HG03442 (cell line): ENCODE data around the gene CDK18.

Experiments
- ATAC-seq: cut with Tn5 transposase; IDR thresholded peaks from one replicate; pipeline ENCODE4 v1.9.1; 2021; ENCODE audit warnings: mild to moderate bottlenecking, moderate library complexity; ENCODE audit not compliant: unreplicated experiment

CDK18 gene

DNA sequence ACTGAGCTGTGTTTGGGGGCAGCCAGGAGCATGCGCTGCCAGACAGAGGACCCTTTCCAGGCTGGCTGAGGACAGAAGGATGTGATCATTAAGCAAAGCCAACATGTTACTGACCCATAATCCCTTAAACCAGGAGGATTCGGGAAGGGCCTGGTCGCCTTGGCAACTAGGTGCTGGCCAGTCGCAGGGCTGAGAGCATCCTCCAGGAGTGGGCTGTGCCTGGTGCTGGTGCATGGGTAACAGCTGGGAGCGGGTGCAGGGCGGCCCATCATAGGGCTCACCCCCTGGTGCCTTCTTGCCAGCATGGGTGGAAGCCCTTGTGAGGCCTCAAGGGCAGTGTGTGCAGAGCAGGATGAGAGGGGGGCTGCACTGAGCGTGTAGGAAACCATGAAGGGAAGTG, 17.2 kb downstream of the CDK18 start:
- ATAC-seq: no peak

DNA sequence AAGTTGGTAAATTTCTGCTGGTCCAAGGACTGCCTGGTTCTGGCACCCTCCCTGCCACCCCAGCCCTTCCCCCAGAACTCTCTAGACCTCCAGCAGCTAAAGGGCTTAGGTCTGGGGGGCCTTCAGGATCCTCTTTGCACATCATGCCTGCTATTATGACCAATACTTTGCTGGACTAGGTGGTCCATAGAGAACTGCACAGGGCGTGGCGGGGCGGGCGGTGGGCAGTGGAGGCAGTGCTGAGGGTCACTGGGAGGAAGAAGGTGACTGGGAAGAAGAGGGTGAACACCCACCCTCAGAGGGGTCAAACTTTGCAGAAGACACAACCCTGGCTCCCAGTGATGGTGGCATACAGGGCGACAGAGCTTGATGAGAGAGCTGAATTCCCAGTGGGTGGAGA, 18.2 kb downstream of the CDK18 start:
- no peak for ATAC-seq

DNA sequence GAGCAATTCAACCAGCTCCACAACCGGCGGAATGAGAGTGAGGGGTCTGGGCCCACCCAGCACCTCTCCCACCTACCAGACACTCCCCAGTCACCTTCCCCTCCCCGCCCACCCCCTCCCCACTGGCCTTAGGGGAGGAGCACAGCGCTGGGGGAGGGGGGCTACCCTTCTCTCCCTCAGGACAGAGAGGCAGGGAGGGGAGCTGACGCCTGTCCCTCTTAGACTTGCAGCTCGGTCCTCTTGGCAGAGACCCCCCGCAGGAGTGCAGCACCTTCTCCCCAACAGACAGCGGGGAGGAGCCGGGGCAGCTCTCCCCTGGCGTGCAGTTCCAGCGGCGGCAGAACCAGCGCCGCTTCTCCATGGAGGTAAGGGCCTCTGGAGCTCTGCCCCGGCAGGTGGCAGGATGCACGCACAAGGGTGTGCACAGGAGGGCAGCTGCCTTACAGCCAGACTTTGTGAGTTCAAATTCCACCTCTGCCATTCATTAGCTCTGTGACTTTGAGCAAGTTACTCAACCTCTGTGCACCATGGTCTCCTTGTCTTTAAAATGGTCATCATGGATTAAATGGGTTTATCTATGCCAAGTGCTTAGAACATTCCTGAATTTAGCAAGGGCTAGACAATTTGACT, 18.9 kb downstream of the CDK18 start:
- no peak for ATAC-seq

DNA sequence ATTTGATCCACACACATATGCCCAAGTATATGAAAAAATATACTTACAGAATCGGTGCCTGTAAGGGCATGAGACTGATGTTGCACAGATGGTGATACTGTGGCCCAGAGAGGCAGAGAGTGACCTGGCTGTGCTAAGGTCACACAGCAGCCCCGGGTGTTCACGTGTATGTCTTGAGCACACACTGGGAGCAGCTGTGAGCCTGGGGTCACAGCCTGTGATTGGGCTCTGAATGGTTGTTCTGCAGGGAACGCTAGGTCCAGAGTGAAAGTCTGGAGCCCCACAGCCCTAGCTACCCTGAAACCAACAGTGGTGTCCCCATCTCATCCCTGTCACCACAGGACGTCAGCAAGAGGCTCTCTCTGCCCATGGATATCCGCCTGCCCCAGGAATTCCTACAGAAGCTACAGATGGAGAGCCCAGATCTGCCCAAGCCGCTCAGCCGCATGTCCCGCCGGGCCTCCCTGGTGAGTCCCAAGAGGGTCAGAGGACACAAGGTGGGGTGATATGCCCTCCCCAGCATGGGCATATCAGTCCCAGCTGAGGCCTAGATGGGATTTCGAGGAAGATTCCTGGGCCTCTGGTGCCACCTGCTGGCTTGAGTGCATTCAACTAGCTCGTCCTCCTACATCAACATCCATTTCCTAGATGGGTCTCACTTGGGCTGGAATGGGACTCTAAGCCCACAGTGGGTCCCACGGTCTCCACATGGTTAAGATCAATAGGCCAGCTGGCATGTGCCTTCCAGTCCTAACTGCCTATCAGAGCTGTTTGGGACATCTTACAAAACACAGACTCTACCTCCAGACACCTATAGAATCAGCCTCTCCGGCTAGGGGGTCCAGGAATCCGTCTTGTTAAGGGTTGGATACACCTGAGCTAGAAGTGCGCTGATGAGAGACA, 19.7 kb downstream of the CDK18 start:
- ATAC-seq: no peak

- ATAC-seq: no peak
These were observed 20.3 kb downstream of the CDK18 start for GRCh38 chr1:205524794-205525101.

DNA sequence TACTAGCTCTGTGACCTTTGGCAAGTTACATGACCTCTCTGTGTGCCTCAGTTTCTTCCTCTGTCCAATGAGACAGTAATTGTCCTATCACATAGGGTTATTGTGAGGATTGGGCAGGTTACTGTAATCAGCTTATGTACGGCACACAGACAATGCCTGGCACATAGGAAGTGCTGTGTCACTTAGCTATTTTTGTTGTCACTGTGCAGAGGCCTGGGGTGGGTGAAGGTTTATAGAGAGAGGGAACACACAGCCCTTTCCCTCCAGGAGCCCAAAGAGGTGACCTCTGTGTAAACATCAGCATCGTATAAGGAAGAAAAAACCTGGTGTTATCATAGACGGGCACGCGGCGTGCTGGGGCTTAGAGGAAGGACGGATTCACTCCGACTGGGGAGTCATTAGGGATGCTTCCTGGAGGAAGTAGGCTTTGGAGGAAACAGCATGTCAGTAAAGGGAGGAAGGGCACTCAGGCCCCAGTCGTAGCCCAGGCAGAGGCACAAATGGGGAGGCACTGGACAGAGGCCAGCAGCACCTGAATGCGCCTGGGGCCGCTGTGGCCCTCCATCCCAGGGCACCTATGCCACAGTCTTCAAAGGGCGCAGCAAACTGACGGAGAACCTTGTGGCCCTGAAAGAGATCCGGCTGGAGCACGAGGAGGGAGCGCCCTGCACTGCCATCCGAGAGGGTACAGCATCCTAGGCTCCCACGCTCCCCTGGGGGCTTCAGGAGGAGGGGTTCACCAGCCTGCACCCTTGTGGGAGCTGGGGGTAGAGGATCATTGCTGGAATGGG, 21.2 kb downstream of the CDK18 start:
- no peak for ATAC-seq

DNA sequence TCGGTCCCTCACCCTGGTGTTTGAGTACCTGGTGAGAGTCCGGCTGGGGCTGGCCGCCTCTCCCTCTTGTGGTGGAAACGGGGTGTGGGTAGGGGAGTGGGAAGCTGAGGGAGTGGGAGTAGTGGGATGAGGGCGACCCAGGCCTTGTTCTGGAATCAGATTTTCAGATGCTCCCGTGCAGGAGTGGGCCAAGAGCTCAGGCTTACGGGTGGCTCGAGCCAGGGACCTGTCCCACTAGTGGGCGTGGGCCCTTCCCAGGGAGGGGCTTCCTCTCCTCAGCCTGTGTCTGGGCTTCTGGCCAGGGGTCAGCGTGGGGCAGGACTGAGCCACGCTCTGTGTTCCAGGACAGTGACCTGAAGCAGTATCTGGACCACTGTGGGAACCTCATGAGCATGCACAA, 22.0 kb downstream of the CDK18 start:
- ATAC-seq: no peak

DNA sequence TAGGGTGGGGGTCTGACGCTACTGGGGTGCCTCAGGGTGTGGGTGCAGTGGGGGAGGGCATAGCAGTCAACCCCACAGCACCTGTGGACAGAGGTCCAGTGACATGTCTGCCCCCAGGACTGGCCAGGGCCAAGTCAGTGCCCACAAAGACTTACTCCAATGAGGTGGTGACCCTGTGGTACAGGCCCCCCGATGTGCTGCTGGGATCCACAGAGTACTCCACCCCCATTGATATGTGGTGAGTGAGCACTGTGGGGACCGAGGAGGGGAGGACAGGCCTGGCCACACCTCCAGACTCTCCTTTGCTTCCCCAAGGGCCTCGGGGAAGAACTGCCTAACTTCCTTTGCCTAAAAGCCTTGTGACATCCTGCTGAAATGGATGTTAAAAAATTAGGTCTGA, 23.5 kb downstream of the CDK18 start:
- ATAC-seq: no peak

DNA sequence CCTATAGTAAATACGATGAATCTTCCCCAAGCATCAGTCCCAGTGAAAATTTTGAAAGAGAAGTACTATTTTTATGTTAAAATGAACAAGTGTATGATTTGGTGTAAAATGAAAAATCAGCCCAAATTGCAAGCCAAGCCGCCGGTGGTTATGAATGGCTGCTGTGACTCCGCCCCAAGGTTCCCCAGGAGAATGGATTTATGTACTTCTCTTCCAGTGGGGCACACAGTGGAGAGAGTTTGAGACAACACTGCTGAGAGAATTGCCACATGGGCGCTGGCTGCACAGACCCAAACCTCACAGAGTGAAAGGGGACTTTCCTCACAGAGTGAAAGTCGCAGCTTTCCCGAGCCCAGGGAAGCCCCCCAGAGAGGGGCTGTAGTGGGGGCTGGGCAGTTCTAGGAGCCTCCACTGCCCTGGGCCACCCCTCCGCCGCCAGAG, 24.0 kb downstream of the CDK18 start:
- ATAC-seq: peak; percentile 10

DNA sequence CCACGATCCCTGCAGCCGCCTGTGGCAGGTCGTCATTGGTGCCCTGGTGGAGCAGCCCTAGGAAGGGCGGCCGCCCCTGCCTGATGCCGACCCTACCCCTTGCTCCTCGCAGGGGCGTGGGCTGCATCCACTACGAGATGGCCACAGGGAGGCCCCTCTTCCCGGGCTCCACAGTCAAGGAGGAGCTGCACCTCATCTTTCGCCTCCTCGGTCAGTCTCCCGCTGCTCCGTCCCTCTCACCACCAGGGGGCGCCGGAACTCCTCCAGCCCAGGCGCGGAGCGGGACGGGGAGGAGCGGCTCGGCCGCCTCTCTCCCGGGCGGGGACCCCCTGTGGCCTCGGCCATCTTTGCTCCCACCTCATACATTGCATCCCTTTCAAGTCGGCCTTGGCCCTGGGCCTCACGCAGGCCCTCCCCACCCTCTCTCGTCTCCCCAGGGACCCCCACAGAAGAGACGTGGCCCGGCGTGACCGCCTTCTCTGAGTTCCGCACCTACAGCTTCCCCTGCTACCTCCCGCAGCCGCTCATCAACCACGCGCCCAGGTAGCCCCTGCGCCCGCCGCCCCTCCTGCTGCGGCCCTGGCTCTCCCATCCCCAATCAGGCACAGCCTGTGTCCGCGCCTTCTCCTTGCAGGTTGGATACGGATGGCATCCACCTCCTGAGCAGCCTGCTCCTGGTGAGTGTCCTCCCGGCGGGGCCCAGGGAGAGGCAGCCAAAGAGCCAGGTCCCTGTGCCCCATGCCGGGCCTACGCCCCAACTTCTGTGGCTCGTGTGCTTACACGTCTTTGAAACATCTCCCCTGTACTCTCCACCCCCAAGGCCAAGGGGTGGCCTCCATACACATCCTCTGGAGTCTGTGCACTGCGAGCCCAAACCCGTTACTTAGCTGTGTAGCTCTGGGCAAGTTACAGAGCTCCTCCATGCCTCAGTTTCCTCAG, 24.7 kb downstream of the CDK18 start:
- peak; percentile 64 for ATAC-seq

- ATAC-seq: no peak
These were observed 25.6 kb downstream of the CDK18 start for GRCh38 chr1:205530116-205530515.

DNA sequence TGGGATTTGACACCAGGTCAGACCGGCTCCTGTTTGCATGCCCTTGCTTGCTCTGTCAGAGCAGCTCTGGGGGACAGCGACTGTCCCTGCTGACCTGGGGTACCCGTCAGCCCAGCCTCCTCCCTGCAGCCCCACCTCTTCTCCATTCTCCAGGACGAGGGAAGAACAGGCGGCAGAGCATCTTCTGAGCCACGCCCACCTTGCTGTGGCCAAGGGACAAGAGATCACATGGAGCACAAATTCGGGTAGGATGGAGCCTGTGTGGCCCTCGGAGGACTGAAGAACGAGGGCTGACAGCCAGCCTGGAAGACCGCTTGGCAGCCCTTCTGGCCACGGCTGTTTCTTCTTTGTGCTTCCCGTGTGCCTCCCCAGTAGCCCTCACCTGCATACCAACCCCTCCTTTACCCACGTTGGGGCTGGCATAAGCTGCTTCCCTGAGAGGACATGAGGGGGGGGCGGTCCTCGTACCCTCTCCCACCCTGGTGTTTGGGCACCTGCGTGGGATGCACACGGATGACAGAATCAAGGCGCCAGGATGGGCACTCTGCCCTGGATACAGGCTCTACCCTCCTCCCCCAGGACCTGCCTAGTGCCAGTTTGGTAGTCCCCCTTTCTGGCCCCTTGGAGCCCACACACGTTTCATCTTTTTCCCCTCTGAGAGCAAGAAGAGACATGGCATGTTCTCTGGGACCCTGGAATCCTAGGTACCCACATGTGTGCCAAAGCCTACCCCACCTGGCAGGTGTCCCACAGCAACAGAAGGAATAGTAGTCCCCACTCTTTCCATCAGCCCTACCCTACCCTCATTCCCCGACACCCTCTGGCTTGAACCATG, 26.9 kb downstream of the CDK18 start:
- ATAC-seq: no peak

- no peak for ATAC-seq
These were observed 27.8 kb downstream of the CDK18 start for GRCh38 chr1:205532026-205532898.

DNA sequence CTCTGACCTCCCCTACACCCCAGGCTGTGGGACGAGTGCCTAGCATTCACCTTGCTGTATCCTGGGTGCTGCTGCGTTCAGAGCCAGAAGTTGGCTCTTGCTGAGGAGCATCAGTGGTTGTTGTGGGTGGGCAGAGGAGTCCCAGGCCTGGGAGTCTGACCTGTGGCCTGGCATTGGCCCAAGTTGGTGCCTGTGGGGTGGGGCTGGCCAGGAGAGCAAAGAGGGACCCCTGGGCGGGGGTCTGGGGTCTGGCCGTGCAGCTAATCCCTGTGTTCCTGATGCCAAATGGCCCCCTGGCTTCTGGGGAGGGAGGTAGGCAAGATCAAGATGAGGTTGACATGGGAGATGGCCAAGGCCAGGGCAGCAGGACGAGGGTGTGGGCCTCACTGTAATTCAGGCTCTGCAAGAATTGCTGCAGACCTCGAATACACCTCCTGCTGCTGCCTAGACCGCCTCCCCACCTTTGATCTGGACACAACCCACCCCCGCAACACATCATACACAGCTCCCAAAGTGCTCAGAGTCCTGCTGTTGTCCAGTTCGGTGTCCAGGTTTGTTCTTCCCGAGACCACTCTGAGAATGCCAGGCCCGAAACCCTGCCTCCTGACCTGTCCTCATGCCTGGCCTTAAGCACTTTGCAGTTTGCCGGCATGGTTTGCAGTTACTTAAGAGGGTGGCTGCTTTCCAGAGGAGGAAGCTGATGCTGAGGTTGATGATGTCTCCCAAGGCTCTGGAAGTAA, 28.7 kb downstream of the CDK18 start:
- no peak for ATAC-seq

GRCh38 chr1:205533748-205534443, 29.4 kb downstream of the CDK18 start:
- no peak for ATAC-seq

DNA sequence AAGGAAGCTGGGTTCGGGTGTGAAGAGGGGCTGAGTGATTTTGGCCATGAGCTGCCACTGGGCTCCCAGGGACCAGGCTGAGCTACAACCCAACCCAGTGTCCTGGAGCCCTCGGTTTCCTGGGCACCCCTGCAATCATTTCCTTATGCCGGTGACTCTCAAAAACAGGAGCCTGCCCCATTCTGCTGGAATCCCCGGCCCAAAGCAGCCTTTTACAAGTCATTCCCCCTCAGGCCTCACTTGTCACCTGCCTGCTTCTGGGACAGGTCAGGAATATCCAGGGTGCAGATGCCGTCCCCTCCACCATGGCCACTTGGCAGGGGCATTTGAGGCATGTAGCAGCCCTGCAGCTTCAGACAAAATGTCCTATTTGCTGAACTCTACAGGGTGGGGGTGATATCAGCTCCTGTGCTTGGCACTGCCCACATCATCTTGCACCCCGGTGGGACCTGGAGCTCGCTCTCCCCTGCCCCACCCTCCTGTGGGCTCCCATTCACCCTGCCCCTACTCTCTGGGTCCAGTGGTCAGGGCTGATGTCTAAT, 30.0 kb downstream of the CDK18 start:
- ATAC-seq: no peak

- ATAC-seq: no peak
These were observed 30.6 kb downstream of the CDK18 start for GRCh38 chr1:205535096-205535495.
